Measurements from ENCODE around the gene UCN. TPM values are rescaled to one million over a fixed set of nuclear protein-coding genes. Genes with fewer than 3 reads are reported as not detected.

UCN gene
- total RNA-seq, 1 experiment from 2014 or later: 3.6 TPM

GRCh38 chr2:27265536-27265870 lies 42.7 kb downstream of the UCN start:
- no peak for ATAC-seq
- no peaks in the 10 kb centered on the region for H3K9me2 ChIP-seq (replicated peaks; ENCODE audit: low read length)
- intact Hi-C loops (cut with micrococcal nuclease): no loop called here
- peak overlapping the region; percentile 93; the same call in 1 of the 2 replicates for H3K4me2 ChIP-seq (ENCODE audit: low read length)
- DNase-seq: no peak
- no peaks in the 10 kb centered on the region for H3K9me3 ChIP-seq (ENCODE audit: low read length)
- CTCF ChIA-PET: no interaction called here
- H3K27me3 ChIP-seq (ENCODE audit: low read length): peaks cover 50% of the 10 kb centered on the region
- TF ChIP-seq EZH2 (IDR thresholded peaks at IDR 0.05; ENCODE audit: low read length, unreplicated experiment): no peak
- TF ChIP-seq EZH2phosphoT487 (IDR thresholded peaks at IDR 0.05; ENCODE audit: borderline replicate concordance, low read length): no peak
- no peak for TF ChIP-seq CTCF (conservative IDR thresholded peaks at IDR 0.05; ENCODE audit: low read depth, low read length)
- no peak overlapping the region for H3K27ac ChIP-seq (ENCODE audit: low read length)
- H4K20me1 ChIP-seq (ENCODE audit: low read length): no peaks in the 10 kb centered on the region
- H3K36me3 ChIP-seq (ENCODE audit: low read depth, low read length): no peaks in the 10 kb centered on the region
- no peaks in the 10 kb centered on the region for H3K79me2 ChIP-seq (ENCODE audit: low read length)
- no peak overlapping the region for H3K4me3 ChIP-seq (ENCODE audit: low read length)
- no TSS peak for BruUV-seq (replicated peaks)
- no peak overlapping the region for H3K9ac ChIP-seq (ENCODE audit: low read length)
- 0 out of 2 replicates have a peak overlapping the region, but pooled peaks have one; percentile 96 for H2AFZ ChIP-seq (ENCODE audit: low read length)
- H3K4me1 ChIP-seq (ENCODE audit: insufficient read depth, low read length): peaks cover 18% of the 10 kb centered on the region; the same call in 1 of the 2 replicates
- H3F3A ChIP-seq (ENCODE audit: low read length, unreplicated experiment): no peaks in the 10 kb centered on the region
- POLR2A ChIA-PET (ENCODE audit: unreplicated experiment): no interaction called here

- peak overlapping the region; percentile 93 for H3K4me2 ChIP-seq (ENCODE audit: low read length)
- H3K9me2 ChIP-seq (replicated peaks; ENCODE audit: low read length): no peaks in the 10 kb centered on the region
- POLR2A ChIA-PET (ENCODE audit: unreplicated experiment): no interaction called here
- peak overlapping the region; percentile 96 for H2AFZ ChIP-seq (ENCODE audit: low read length)
- peak; percentile 58 for DNase-seq
- H3K4me3 ChIP-seq (ENCODE audit: low read length): peak overlapping the region; percentile 71
- no peaks in the 10 kb centered on the region for H3K36me3 ChIP-seq (ENCODE audit: low read depth, low read length)
- H3K4me1 ChIP-seq (ENCODE audit: insufficient read depth, low read length): peaks cover 18% of the 10 kb centered on the region; the same call in 1 of the 2 replicates
- H3F3A ChIP-seq (ENCODE audit: low read length, unreplicated experiment): no peaks in the 10 kb centered on the region
- intact Hi-C loops (cut with micrococcal nuclease): no loop called here
- BruUV-seq (replicated peaks): no TSS peak
- no peaks in the 10 kb centered on the region for H3K79me2 ChIP-seq (ENCODE audit: low read length)
- H3K27ac ChIP-seq (ENCODE audit: low read length): no peak overlapping the region
- no peaks in the 10 kb centered on the region for H3K9me3 ChIP-seq (ENCODE audit: low read length)
- H4K20me1 ChIP-seq (ENCODE audit: low read length): no peaks in the 10 kb centered on the region
- no peak overlapping the region for H3K9ac ChIP-seq (ENCODE audit: low read length)
- peaks cover 54% of the 10 kb centered on the region for H3K27me3 ChIP-seq (ENCODE audit: low read length)
- ATAC-seq: peak; percentile 69
- no peak for TF ChIP-seq EZH2 (IDR thresholded peaks at IDR 0.05; ENCODE audit: low read length, unreplicated experiment)
- no peak for TF ChIP-seq EZH2phosphoT487 (IDR thresholded peaks at IDR 0.05; ENCODE audit: borderline replicate concordance, low read length)
- peak; percentile 71 for TF ChIP-seq CTCF (conservative IDR thresholded peaks at IDR 0.05; ENCODE audit: low read depth, low read length)
- CTCF ChIA-PET: no interaction called here
Measured at GRCh38 chr2:27264753-27265535, 43.3 kb downstream of the UCN start.

GRCh38 chr2:27264253-27264752 lies 43.9 kb downstream of the UCN start:
- peak overlapping the region; percentile 71 for H3K4me3 ChIP-seq (ENCODE audit: low read length)
- H2AFZ ChIP-seq (ENCODE audit: low read length): peak overlapping the region; percentile 96
- H3K9me2 ChIP-seq (replicated peaks; ENCODE audit: low read length): no peaks in the 10 kb centered on the region
- peak; percentile 17 for ATAC-seq
- no peaks in the 10 kb centered on the region for H3F3A ChIP-seq (ENCODE audit: low read length, unreplicated experiment)
- no peak overlapping the region for H3K9ac ChIP-seq (ENCODE audit: low read length)
- H3K9me3 ChIP-seq (ENCODE audit: low read length): no peaks in the 10 kb centered on the region
- peak overlapping the region; percentile 93 for H3K4me2 ChIP-seq (ENCODE audit: low read length)
- ChIA-PET CTCF (interaction anchor here (0.6 kb wide), 1 partner anchor 13 kb away, joined by 4 read pairs; no protein-coding TSS in a partner anchor), POLR2A (ENCODE audit: unreplicated experiment) (no interaction called here)
- no TSS peak for BruUV-seq (replicated peaks)
- no peak overlapping the region for H3K27ac ChIP-seq (ENCODE audit: low read length)
- TF ChIP-seq CTCF (conservative IDR thresholded peaks at IDR 0.05; ENCODE audit: low read depth, low read length): no peak
- peak; percentile 63; the same call in 1 of the 2 replicates for TF ChIP-seq EZH2phosphoT487 (IDR thresholded peaks at IDR 0.05; ENCODE audit: borderline replicate concordance, low read length)
- TF ChIP-seq EZH2 (IDR thresholded peaks at IDR 0.05; ENCODE audit: low read length, unreplicated experiment): no peak
- peaks cover 18% of the 10 kb centered on the region; the same call in 1 of the 2 replicates for H3K4me1 ChIP-seq (ENCODE audit: insufficient read depth, low read length)
- no peak for DNase-seq
- H3K27me3 ChIP-seq (ENCODE audit: low read length): peaks cover 54% of the 10 kb centered on the region
- no peaks in the 10 kb centered on the region for H4K20me1 ChIP-seq (ENCODE audit: low read length)
- no peaks in the 10 kb centered on the region for H3K36me3 ChIP-seq (ENCODE audit: low read depth, low read length)
- no peaks in the 10 kb centered on the region for H3K79me2 ChIP-seq (ENCODE audit: low read length)
- intact Hi-C loops (cut with micrococcal nuclease): no loop called here

Measured in PC-3 (cell line).